Fibroblast of pulmonary artery (primary cell): ENCODE results near the gene SERPINB13.

Experiments used
- DNase-seq: peaks from one replicate; pipeline ENCODE4 v3.0.0-alpha.2; 2010; ENCODE audit warnings: low read depth
- H3K4me3 ChIP-seq: replicated peaks from 2 replicates; pipeline ENCODE4 v1.5.1; 2011; ENCODE audit warnings: low read depth, mild to moderate bottlenecking, control low read depth, low read length, moderate library complexity
- TF ChIP-seq, protein P1 (sequence below): IDR thresholded peaks from 2 replicates; pipeline ENCODE4 v1.5.1; 2011; ENCODE audit warnings: mild to moderate bottlenecking, control low read depth, low read length, inconsistent platforms; ENCODE audit errors: missing control alignments

The SERPINB13 gene

DNA sequence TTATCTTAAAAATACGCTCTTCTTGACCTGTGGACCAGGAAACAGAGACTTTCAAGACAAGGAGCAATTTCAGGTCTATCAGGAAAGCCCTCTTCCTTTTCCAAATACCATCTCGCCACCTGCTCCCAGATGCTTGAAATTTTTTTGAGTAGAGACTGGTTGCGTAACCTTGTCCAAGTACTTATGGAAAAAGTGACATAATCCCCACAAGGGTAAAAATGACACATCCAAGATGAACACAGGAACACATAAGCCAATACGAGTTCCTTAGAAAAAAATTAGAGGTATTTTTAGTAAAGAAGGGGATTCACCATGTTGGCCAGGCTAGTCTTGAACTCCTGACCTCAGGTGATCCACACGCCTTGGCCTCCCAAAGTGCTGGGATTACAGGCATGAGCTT is 1.8 kb downstream of the SERPINB13 start:
- H3K4me3 ChIP-seq, result no peak overlapping the region
- DNase-seq, result no peak

DNA sequence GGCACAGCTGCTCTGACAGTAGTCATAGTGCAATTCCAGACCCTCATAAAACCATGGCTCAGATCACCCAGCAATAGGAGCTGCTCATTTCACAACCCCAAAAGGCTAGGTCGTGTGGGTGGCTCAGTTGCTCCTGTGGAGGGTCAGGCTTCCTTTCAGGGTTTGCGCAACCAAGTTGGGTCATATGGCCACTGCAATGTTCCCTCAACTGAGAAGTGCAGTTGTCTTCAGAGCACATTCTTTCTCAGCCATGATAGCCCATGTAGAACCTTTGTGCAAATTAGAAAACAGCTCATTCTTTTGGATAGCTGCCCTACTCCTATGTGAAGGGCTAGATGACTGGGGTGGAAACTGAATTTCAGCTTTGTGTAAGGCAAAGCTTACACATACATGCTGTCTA is 3.2 kb downstream of the SERPINB13 start:
- H3K4me3 ChIP-seq, result no peak overlapping the region
- no peak for DNase-seq
- TF ChIP-seq, protein P1, sequence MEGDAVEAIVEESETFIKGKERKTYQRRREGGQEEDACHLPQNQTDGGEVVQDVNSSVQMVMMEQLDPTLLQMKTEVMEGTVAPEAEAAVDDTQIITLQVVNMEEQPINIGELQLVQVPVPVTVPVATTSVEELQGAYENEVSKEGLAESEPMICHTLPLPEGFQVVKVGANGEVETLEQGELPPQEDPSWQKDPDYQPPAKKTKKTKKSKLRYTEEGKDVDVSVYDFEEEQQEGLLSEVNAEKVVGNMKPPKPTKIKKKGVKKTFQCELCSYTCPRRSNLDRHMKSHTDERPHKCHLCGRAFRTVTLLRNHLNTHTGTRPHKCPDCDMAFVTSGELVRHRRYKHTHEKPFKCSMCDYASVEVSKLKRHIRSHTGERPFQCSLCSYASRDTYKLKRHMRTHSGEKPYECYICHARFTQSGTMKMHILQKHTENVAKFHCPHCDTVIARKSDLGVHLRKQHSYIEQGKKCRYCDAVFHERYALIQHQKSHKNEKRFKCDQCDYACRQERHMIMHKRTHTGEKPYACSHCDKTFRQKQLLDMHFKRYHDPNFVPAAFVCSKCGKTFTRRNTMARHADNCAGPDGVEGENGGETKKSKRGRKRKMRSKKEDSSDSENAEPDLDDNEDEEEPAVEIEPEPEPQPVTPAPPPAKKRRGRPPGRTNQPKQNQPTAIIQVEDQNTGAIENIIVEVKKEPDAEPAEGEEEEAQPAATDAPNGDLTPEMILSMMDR, result no peak

More for the DNA sequence above, 1.8 kb downstream of the SERPINB13 start:
- TF ChIP-seq, protein P1, result no peak

DNA sequence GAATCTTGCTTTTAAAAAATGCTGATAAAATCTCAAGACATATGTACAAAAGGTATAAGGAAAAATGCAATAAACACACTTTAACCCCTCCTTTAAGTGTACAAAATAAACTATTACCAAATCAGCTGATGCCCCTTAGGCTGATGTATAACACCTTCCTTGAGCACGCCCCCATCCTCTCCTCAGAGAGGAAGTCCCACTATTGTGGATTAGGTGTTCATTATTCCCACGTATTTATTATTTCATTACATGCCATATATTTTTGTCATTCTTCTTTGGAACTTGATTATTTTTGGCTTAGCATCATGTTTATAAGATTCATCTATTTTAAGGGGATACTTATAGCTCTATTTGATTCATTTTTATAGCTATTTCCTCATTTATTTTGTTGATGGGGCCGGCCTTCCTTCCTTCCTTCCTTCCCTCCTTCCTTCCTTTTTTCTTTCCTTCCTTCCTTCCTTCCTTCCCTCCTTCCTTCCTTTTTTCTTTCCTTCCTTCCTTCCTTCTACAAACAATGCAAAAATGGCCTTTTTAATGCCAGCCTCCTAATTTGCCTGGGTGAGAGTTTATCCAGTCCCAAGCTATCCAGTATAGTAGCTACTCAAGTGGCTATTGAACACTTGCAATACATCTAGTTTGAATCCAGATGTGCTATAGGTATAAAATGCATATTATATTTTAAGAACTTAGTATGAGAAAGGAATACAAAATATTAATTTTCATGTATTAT is 4.0 kb downstream of the SERPINB13 start:
- no peak for DNase-seq
- no peak overlapping the region for H3K4me3 ChIP-seq
- TF ChIP-seq, protein P1, result no peak

DNA sequence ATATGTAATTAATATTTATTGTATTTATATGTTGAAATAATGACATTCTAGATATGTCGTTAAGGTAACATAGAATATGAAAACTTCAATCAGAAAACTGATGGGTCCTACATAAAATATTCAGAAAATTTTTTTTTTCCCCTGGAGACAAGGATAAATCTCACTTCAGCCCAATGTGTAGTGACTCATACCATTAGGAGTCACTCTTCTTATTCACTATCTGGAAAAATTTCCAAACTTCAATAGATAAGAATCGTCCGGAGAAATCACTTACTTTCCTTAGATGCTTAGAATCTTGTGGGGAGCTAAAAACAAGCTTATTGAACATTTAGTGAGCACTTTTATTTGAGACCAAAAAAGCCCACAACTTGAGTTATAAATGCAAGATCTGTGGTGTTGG is 4.6 kb downstream of the SERPINB13 start:
- no peak for DNase-seq
- no peak overlapping the region for H3K4me3 ChIP-seq
- TF ChIP-seq, protein P1, result no peak

DNA sequence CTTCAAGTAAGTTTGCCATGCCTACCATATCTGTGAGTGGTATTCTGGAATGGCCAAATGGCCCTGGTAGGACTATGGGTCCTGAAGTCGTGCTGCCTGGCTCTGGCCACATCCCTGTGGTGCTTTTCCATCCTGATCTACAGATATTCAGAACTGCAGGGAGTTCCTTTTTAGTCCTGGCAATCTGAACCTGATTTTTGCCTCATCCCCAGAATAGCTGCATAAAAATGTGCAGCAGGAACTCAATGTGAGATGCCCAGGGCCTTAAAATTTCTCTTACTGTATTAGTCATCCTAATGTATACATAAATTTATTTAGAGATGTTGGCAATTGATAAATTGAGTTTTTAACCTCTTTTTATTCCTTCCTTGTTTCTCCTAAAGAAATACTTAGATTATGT is 5.3 kb downstream of the SERPINB13 start:
- TF ChIP-seq, protein P1, result no peak
- no peak for DNase-seq
- no peak overlapping the region for H3K4me3 ChIP-seq

DNA sequence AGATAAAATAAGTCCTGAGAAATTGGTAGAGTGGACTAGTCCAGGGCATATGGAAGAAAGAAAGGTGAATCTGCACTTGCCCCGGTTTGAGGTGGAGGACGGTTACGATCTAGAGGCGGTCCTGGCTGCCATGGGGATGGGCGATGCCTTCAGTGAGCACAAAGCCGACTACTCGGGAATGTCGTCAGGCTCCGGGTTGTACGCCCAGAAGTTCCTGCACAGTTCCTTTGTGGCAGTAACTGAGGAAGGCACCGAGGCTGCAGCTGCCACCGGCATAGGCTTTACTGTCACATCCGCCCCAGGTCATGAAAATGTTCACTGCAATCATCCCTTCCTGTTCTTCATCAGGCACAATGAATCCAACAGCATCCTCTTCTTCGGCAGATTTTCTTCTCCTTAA is 9.8 kb downstream of the SERPINB13 start:
- TF ChIP-seq, protein P1, result no peak
- no peak for DNase-seq
- H3K4me3 ChIP-seq, result no peak overlapping the region

DNA sequence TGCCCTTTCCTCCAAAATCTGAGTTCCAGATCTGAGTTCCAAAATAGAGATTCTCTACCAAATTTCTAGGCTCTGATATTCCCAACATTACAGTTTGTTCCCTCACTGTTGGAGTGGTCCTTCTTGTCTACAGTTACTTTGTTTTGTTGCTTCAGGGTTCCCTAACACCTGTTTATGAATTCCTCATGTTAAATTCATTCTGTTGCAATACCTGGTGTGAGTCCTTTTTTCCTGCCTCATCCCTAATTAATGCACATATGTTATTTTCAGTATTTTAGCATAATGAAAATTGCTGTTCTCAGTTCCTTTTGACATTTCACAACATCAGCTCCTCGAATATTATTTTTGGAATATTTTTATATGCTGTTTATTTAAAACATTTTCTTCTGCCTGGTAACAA is 16.2 kb downstream of the SERPINB13 start:
- no peak for DNase-seq
- H3K4me3 ChIP-seq, result no peak overlapping the region
- TF ChIP-seq, protein P1, result no peak
